ENCODE measurements around the gene SPPL3.

The SPPL3 gene

GRCh38 chr12:120760349-120761254 is 143.6 kb downstream of the SPPL3 start:
- H3K36me3 ChIP-seq (ENCODE audit: low read length) = no peaks in the 10 kb centered on the region
- H3K9me2 ChIP-seq (replicated peaks; ENCODE audit: insufficient read depth, low read length) = no peaks in the 10 kb centered on the region
- H4K20me1 ChIP-seq (ENCODE audit: low read depth, low read length) = no peaks in the 10 kb centered on the region
- H3K4me3 ChIP-seq (ENCODE audit: insufficient read depth, low read length, poor library complexity, severe bottlenecking) = no peak overlapping the region
- no peaks in the 10 kb centered on the region for H3K27me3 ChIP-seq (ENCODE audit: low read length)
- no peaks in the 10 kb centered on the region for H3K9me3 ChIP-seq (ENCODE audit: insufficient read depth, low read length)
- H3F3A ChIP-seq (ENCODE audit: insufficient read depth) = no peaks in the 10 kb centered on the region
- H2AFZ ChIP-seq (ENCODE audit: low read depth, low read length, severe bottlenecking) = no peak overlapping the region
- H3K79me2 ChIP-seq (ENCODE audit: insufficient read depth, low read length) = no peaks in the 10 kb centered on the region
- no peak overlapping the region for H3K27ac ChIP-seq (ENCODE audit: low read depth, low read length)
- H3K4me2 ChIP-seq (ENCODE audit: low read depth, low read length, poor library complexity, severe bottlenecking) = no peak overlapping the region
- H3K9ac ChIP-seq (ENCODE audit: low read length) = no peak overlapping the region
- TF ChIP-seq EZH2phosphoT487 (conservative IDR thresholded peaks at IDR 0.05; ENCODE audit: low read length) = no peak
- TF ChIP-seq CTCF (IDR thresholded peaks at IDR 0.05; ENCODE audit: insufficient read depth, low read length, poor library complexity, severe bottlenecking) = no peak

GRCh38 chr12:120759591-120760348 is 144.4 kb downstream of the SPPL3 start:
- Histone ChIP-seq H3K27ac (ENCODE audit: low read depth, low read length) (no peak overlapping the region), H3K9me3 (ENCODE audit: insufficient read depth, low read length) (no peaks in the 10 kb centered on the region), H3K9me2 (replicated peaks; ENCODE audit: insufficient read depth, low read length) (no peaks in the 10 kb centered on the region), H3K4me3 (ENCODE audit: insufficient read depth, low read length, poor library complexity, severe bottlenecking) (no peak overlapping the region), H3K27me3 (ENCODE audit: low read length) (no peaks in the 10 kb centered on the region), H3F3A (ENCODE audit: insufficient read depth) (no peaks in the 10 kb centered on the region), H4K20me1 (ENCODE audit: low read depth, low read length) (no peaks in the 10 kb centered on the region), H3K36me3 (ENCODE audit: low read length) (no peaks in the 10 kb centered on the region), H3K9ac (ENCODE audit: low read length) (no peak overlapping the region), H3K79me2 (ENCODE audit: insufficient read depth, low read length) (no peaks in the 10 kb centered on the region), H3K4me2 (ENCODE audit: low read depth, low read length, poor library complexity, severe bottlenecking) (no peak overlapping the region), H2AFZ (ENCODE audit: low read depth, low read length, severe bottlenecking) (no peak overlapping the region)
- TF ChIP-seq EZH2phosphoT487 (conservative IDR thresholded peaks at IDR 0.05; ENCODE audit: low read length) (no peak), CTCF (IDR thresholded peaks at IDR 0.05; ENCODE audit: insufficient read depth, low read length, poor library complexity, severe bottlenecking) (no peak)

GRCh38 chr12:120758798-120759590 is 145.2 kb downstream of the SPPL3 start:
- TF ChIP-seq CTCF (IDR thresholded peaks at IDR 0.05; ENCODE audit: insufficient read depth, low read length, poor library complexity, severe bottlenecking) = no peak
- TF ChIP-seq EZH2phosphoT487 (conservative IDR thresholded peaks at IDR 0.05; ENCODE audit: low read length) = no peak
- H3K9me3 ChIP-seq (ENCODE audit: insufficient read depth, low read length) = no peaks in the 10 kb centered on the region
- H3K79me2 ChIP-seq (ENCODE audit: insufficient read depth, low read length) = no peaks in the 10 kb centered on the region
- no peaks in the 10 kb centered on the region for H3K36me3 ChIP-seq (ENCODE audit: low read length)
- no peaks in the 10 kb centered on the region for H3K27me3 ChIP-seq (ENCODE audit: low read length)
- H3F3A ChIP-seq (ENCODE audit: insufficient read depth) = no peaks in the 10 kb centered on the region
- H3K4me3 ChIP-seq (ENCODE audit: insufficient read depth, low read length, poor library complexity, severe bottlenecking) = no peak overlapping the region
- H3K9me2 ChIP-seq (replicated peaks; ENCODE audit: insufficient read depth, low read length) = no peaks in the 10 kb centered on the region
- no peak overlapping the region for H3K9ac ChIP-seq (ENCODE audit: low read length)
- no peak overlapping the region for H3K4me2 ChIP-seq (ENCODE audit: low read depth, low read length, poor library complexity, severe bottlenecking)
- H4K20me1 ChIP-seq (ENCODE audit: low read depth, low read length) = no peaks in the 10 kb centered on the region
- H2AFZ ChIP-seq (ENCODE audit: low read depth, low read length, severe bottlenecking) = no peak overlapping the region
- H3K27ac ChIP-seq (ENCODE audit: low read depth, low read length) = no peak overlapping the region
